ENCODE data around the gene SH2D1B.
"Not testable (repeated sequence)": the region's sequence is repeated elsewhere in the genome, so short reads cannot be mapped to it uniquely, and the experiment has no call there.

The SH2D1B gene

DNA sequence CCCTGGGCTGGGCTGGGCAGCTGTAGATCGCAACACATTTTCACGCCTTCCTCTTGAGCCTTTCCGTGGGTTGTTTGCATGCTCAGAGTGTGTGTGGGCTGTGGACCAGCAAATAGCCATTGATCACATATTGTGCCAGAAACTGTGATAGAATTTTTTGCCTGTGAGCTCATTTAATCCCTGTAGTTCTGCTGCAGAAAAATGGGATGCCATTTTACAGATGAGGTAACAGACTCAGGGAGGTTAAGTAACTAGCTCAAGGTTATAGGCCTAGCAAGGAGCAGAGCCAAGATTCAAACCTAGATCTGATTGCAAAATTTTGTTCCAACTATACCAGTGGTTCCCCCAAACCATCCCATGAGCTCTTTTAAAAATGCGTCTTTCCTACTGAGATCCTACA lies 45.8 kb downstream of the SH2D1B start:
- intact Hi-C loops (cut with DNase I) = no loop called here
- DNase-seq = no peak

DNA sequence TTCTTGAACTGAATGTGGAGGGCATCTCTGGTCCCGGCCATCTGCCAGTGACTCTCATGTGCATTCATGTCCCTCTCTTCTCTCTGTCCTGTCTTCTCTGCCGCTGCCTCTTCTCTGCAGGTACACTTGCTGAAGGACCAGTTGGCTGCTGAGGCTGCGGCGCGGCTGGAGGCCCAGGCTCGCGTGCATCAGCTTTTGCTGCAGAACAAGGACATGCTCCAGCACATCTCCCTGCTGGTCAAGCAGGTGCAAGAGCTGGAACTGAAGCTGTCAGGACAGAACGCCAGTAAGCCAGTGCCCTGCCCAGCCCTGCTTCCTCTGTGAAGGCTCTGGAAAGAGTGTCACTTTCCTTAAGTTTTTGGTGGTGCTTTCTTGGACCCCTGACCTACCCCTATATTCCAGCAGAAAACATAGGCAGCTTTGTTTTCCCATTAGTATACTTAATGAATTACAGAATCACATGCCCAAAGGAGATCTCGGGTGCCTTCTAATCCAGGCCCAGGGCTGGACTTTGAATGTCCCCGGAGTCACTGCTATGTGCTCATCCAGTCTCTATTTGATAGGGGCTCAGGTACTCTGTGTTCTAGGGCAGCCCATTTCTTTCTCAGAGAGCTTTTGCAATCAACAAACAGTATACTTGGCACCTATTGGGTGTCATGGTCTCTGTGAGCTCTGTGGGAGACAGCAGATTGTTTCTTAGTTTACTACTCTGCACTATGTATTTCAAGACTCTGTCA lies 46.5 kb downstream of the SH2D1B start:
- intact Hi-C loops (cut with DNase I) = no loop called here

DNA sequence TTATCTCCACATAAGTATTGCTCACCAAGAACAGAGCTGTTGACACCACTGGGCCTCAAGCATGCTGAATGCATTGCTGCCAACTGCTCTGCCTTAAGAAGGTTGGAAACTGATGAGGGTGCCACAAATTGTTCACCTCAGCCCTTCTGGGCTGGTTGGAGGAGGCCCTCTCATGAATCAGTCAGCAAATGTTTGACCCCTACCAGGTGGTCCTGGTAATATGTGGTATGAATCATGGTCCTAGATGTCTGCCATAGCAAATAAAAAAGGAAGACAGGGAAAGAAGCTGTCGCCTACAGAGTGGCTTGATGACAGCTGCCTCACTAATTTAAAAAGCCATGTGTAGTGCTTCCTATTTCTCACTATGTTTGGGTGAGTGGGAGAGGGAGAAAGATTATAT lies 47.4 kb downstream of the SH2D1B start:
- intact Hi-C loops (cut with DNase I) = no loop called here
- no peak for DNase-seq

More for the DNA sequence above, 46.5 kb downstream of the SH2D1B start:
- no peak for DNase-seq

DNA sequence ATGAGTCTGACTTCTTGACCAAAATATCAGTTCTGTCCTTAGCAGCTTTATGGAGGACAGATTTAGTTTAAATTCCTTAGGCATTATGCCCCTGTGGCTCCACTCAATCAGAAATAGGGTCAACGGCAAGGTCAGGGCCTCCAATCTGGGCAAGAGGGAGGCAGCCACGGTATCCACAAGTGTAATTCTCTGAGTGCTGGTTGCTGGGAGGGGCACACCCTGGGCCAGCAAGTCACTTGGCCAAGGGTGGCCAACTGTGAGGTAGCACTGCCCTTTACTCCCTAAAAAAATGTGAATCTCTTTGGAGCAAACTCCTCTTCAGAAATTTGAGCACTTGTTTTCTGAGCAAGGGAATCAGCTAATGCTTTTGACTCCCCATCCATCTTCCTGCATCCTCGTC lies 48.1 kb downstream of the SH2D1B start:
- intact Hi-C loops (cut with DNase I) = no loop called here
- DNase-seq = no peak

DNA sequence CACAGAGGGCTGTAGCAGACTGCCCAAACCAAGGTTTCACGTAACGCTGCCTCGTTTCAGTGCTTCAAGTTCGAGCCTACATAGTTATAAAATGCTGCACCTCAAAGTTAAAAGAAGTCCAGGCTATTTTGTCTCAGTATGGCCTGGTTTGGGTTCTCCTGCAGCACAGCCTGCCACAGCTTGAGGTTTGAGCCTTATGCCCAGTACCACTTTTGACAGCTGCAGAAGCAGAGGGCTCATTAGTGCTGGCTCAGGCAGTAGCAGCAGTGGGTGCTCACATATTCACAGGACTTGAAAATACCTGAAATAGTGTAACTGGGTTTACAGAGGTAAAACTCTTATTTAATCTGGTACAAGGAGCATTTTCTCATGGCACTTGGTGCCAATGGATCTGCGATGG lies 50.6 kb downstream of the SH2D1B start:
- intact Hi-C loops (cut with DNase I) = no loop called here
- DNase-seq = no peak

DNA sequence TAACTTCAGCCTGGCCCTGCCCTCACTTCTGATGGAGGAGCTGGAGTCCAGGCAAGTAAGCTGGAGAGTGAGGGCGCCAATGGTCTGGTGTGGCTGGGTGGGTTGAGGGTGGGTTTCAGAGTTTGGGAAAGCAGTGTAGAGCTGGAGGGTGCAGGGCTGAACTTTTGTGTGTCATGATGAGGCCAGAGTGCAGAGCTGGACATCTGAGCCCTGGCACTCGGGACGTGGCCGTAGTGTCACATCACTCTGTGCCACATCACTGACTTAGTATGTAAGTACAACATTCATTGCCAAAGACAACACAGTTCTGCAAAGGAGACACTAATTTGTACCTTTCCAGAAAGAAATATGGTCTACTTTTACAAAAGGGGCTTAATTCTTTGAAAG lies 51.1 kb downstream of the SH2D1B start:
- no peak for DNase-seq
- intact Hi-C loops (cut with DNase I) = no loop called here

DNA sequence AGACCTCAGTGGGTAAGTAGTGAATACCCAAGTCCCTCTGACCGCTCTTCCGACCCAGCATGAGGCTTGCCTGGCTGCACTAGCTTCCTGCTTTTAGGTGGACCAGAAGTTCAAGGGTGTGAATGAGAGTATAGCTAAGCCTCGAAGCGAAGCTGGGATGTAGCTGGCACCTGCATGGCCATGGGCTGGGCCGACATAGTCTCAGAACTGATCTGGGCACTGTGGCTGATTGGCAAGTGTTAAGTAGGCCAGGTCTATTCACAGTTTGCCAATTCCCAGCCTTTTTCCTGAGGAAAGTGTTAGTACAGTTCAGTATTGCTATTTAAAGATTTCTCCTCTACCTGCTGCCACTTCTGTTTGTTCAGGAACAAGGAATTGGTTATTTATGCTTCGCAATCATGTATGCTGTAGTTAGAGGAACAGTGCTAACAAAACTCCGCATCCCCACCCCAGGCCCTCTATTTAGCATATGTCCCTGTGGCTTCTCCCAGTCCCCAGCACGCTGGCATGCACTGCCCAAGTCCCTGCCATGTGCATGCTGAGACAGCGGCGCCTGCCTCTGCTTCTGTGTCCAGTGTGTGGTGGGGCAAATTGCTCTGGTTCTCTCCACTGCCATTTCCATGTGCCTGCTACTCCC lies 51.6 kb downstream of the SH2D1B start:
- intact Hi-C loops (cut with DNase I) = no loop called here
- DNase-seq = no peak

DNA sequence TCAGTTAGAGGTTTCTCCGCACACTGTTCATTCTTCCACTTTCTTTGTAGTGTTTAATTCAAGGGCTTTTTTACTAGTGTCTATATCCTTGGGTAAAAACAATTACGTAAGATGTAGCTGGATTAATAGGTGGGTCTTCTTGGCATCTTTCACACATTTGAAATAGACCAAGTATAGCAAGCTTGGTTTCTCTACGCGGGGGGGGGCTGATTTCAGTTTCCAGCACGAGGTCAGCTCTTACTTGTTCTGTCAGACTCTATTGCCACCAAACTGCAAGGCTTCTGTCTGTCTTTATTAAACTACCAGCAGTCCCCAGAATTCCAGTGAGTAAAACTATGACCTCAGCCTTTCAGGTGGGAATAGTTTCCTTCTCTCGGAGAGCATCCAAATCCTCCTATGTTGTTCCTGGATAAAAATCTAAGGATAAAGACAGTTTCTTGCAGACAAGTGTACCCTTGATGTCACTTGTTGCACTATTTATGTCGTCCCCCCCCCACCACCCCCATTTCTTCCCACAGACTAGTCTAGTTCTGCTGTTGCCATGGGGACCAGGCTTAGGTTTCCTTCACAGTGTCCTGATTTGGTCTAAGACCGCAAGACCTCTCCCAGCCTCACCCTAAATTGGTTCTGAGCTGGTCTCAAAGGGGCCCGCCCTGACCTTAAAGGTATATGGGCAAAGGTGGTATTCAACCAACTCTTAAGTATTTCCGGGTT lies 52.3 kb downstream of the SH2D1B start:
- intact Hi-C loops (cut with DNase I) = no loop called here
- DNase-seq = no peak

DNA sequence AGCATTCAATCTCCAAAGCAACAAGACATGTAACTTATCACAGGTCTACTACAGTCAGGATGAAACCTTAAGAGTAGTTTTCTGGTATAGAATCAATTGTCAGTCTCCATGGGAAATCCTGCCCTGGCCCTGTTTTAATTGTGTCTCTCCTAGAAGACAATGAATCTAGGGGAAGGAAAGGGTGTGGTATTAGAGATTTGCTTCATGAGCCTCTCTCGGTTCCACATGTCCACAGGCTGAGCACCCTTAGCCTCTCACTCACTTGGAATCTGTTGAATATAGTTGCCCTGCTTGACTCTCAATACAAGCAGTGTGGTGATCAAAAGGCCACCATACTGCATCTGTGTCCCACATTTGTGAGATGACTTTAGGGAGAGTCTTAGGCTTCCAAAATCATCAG lies 53.0 kb downstream of the SH2D1B start:
- intact Hi-C loops (cut with DNase I) = no loop called here
- DNase-seq = no peak

DNA sequence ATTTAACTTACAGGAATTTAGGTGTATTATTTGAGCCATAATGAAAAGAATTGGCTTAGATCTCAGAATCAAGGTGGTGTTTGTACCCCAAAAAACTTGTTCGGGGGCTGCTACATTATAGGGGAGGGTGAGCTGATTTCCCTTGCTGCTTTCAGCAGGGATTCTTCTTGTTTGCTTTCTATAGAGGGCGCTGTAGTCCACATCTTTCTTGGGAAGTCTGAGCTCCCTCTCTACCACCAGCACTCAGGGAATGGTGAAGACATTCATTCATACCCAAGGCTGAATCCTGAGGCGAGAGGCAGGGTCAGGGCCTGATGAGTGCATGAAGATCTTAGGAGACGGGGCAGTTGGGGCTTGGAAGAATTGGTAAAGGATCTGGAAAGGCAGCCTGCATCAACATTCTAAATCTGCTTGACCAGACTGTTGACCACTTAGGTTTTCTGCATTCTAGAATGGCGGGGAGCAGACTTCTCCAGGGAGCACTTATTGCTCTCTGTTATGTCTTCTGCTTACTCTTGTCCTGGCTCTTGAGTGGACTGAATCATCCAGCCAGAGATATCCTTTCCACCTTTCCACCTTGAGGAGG lies 54.2 kb downstream of the SH2D1B start:
- DNase-seq = no peak
- intact Hi-C loops (cut with DNase I) = no loop called here

DNA sequence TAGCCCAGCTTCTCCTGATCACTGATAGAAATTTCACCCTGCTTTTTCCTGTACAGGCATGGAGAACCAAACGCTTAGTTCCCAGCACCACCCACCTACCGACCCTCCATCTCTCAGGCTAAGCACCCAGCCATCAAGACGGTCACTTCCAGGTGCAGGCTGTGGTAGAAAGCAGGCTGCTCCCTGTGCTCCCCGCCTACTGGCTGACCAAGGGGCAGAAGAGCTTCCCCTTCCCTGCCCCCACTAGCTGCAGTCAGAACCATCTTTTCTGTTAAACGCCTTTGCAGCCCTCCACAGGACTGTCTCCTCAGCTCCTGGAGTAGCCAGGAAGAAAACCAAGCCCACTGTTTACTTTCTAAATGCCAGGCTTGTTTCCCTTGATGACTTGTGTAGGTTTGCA lies 58.2 kb downstream of the SH2D1B start:
- intact Hi-C loops (cut with DNase I) = no loop called here
- DNase-seq = no peak

DNA sequence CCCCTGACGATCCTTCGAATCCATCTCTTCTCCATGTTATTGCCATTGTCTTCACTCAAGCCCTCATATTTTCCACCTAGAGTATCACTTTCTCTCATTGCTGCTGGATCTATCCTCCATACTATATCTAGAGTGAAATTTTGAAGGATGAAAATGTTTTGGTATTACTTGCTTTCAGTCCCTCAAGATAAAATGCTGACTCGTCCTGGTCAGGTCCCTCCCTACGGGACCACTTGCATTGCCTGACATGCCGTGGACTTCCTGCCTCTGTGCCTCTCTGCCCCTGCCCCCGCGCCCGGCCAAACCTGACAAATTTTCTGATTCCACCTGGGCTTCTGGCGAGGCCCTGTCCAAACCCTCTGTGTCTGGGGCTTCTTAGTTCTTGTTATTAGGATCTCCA lies 58.9 kb downstream of the SH2D1B start:
- DNase-seq = no peak
- intact Hi-C loops (cut with DNase I) = no loop called here

DNA sequence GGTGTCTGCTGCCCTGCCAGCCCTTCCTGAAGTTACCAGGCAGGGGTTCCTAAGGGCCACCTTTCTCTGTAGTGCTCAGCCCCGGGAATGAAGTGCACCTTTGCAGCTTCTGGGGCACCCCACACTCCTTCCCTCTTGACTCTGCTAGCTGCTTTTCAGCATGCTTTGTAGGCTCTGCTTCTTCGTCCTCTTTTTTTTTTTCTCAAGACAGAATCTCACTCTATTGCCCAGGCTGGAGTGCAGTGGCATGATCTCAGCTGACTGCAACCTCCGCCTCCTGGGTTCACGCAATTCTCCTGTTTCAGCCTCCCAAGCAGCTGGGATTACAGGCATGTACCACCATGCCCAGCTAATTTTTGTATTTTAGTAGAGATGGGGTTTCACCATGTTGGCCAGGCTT lies 60.1 kb downstream of the SH2D1B start:
- intact Hi-C loops (cut with DNase I); DNase-seq: not testable (repeated sequence)

DNA sequence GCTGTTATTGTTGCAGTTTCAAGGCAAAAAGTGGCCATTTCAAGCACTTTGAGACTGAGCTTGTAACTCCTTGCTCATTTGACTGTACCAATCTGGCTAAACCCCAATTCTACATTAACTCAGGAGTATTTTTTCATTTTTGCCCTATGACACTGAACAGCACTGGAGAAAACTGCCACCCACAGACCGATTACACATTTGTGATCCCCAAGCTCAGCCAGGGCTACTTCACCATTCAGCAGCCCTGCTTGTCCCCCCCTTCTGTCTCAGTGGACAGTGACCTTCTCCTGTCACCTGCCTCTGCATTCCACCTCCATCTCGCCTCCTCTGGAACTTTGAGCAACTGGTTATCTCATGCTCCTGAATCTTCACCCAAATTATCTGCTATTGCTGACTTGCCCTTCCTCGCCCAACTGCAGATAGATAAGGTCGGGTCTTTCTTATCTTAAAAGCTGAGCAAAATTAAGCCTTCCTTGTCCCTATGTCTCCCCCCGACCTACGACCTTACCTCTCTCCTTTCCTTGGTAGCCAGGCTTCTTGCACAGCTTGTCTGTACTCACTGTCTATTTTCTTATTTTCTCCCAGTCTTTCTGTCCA lies 60.6 kb downstream of the SH2D1B start:
- no peak for DNase-seq
- intact Hi-C loops (cut with DNase I) = no loop called here

DNA sequence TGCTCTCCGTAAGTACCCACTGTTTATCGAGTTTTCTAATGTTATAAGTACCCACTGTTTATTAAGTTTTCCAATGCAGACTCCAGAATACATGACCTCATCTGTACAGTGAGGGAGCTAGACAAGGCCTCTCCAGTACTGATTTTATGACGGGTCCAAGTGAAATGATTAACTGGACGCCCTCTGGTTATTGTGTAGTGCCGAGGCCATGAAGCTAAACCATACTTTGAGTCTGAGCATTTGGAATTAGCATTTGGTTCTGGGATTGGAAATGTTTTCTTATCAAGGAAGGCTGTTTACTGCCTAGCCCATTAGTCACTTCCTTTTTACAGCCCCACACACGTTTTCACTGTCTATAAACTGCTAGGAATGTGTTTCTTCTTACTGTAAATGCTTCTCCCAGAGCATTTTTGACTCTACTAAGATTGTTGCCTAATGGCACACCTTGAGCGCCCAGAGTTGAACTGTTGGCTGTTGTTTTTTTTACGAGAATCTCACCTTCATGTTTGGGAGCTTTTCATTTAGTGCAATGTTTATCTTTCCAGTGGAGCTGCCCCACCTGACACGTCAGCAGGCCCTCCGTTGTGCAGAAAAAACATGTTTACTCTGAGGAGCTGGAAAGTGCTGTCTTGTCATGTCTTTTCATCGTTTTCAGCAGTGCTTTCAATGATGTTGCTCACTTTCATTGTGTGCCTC lies 62.2 kb downstream of the SH2D1B start:
- intact Hi-C loops (cut with DNase I) = no loop called here
- DNase-seq = no peak

DNA sequence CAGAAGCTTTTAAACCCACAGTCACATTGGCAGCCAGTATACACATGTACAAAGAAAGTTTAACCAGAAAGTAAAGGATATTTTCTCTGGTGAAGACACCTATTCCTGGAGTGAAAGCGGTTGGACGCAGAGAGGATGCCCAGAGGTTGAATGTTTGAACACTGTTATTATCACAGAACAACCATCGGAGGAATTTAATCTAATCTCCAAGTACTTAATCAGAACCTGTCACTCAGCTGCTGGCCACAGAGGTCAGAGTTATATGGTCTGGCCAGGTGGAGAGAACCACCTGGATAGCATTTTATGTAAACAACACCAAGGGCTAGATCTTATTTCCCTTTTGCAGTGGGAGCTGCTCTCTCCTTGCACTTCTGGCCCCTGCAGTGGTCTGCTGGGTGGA lies 64.7 kb downstream of the SH2D1B start:
- intact Hi-C loops (cut with DNase I) = no loop called here

More for the DNA sequence above, 64.7 kb downstream of the SH2D1B start:
- DNase-seq = no peak
